HG02852 (cell line): ENCODE results near the gene RNF227.
"Not testable (repeated sequence)": the region's sequence is repeated elsewhere in the genome, so short reads cannot be mapped to it uniquely, and the experiment has no call there.

ENCODE experiments used
- ATAC-seq: cut with Tn5 transposase; IDR thresholded peaks from one replicate; pipeline ENCODE4 v1.9.1; 2021; ENCODE audit warnings: mild to moderate bottlenecking, moderate library complexity; ENCODE audit not compliant: unreplicated experiment

The RNF227 gene

GRCh38 chr17:7864995-7865650 lies 51.0 kb downstream of the RNF227 start:
- no peak for ATAC-seq

- ATAC-seq: not testable (repeated sequence)
These were observed 51.7 kb downstream of the RNF227 start for GRCh38 chr17:7864384-7864783.
